HG03521 (cell line): ENCODE results near the gene CRTAC1.
"Not testable (repeated sequence)": the region's sequence is repeated elsewhere in the genome, so short reads cannot be mapped to it uniquely, and the experiment has no call there.

Experiments
- ATAC-seq: cut with Tn5 transposase; IDR thresholded peaks from one replicate; pipeline ENCODE4 v1.9.1; 2021; ENCODE audit warnings: mild to moderate bottlenecking, moderate library complexity; ENCODE audit not compliant: unreplicated experiment

Gene CRTAC1

DNA sequence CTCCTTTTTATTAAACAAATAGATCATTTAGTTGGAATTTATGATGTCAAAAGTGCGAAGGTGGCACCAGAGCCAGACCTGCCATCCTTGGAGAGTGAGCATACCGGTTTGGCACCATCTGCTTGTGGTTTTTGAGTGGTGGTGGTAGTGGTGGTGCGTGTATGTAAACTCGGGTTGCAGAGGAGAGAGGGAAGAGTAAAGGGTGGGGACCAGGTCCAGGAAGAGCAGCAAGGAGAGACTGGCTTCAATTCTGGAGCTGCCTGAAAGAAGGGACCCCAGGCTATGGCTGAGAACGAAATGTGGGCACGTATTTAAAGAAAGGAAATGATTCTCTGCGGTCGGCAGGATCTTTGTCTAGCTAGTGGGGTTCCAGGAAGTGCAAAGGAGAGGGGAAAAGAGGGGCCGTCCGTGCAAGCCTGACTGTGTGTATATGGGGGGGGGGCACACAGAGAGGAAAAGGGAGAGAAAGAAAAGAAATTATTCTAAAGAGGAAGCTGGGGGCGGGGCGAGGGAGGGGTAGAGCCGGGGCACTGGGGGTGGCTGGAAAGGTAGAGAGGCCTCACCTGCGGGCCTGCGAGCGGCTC lies 181.2 kb downstream of the CRTAC1 start:
- no peak for ATAC-seq

DNA sequence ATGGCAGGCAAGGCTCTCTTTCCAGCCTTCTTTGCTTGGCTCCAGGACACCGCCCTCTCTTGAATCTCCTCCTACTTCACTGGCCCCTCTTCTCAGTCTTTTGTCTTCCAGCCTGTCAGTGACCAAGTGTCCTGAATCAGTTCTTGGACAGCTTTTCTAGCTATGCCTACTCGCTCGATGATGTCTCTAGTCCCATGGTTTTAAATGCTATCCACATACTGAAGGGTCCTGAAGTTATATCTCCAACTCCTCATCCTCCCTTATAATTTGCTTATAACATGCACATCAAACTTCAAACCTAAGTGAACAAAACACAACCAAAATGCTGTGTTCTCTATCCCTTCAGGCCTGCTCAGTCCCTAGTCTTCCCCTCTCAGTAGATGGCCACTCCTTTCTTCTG lies 185.7 kb downstream of the CRTAC1 start:
- no peak for ATAC-seq

DNA sequence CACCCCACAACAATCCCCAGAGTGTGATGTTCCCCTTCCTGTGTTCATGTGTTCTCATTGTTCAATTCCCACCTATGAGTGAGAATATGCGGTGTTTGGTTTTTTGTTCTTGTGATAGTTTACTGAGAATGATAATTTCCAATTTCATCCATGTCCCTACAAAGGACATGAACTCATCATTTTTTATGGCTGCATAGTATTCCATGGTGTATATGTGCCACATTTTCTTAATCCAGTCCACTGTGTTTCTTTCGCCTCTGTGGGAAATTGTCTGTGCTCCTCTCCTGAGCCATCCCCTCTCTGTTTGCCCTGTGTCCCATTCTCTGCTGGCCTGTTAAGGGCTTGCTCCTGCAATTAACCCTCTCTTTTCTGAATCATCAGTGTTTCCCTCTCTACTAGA lies 186.4 kb downstream of the CRTAC1 start:
- not testable (repeated sequence) for ATAC-seq

DNA sequence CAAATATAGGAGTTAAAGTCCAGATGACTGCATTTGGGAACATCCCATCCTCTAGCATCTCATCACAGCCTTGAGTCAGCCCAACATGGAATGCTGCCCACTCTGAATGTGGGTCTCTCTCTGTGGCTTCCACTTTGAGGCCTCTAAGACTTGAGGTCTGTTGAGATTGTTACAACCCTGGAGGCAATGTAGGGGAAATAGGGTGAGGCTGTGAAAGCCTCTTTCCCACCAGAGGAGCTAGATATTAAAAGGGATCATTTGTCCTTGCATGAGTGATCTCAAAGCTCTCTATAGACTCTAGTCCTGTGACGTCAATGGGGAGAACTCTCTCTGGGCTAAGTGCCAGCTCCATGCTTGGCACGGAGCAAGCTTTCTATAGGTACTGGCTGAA lies 187.1 kb downstream of the CRTAC1 start:
- ATAC-seq, result no peak

DNA sequence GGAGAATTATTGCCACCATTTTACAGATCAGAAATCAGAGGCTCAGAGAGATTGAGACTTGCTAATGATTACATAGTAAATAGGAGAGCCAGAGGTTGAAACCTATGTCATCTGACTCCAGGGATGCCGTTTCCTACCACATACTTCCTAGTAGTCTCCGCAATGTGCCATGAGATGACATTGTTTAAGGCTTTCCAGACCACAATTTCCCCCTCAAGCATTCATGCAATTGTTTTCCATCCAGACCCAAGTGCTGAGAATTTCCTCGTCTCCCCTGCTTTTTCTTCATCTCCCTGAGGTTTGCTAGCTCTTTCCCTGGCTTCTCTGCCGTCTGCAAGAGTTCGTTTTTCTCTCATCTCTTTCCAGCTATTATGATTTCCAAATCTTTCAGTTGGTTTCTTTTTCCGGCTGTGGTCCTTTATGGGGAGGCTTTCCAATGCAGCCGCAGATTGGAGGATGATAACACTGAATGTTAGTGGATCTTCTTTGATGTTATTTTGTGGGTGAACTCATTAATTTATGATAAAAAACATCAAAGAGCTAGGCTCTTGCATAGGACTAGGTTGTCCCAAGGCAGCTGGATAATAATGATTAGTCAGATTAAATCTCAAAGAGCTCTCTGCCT lies 187.7 kb downstream of the CRTAC1 start:
- no peak for ATAC-seq

DNA sequence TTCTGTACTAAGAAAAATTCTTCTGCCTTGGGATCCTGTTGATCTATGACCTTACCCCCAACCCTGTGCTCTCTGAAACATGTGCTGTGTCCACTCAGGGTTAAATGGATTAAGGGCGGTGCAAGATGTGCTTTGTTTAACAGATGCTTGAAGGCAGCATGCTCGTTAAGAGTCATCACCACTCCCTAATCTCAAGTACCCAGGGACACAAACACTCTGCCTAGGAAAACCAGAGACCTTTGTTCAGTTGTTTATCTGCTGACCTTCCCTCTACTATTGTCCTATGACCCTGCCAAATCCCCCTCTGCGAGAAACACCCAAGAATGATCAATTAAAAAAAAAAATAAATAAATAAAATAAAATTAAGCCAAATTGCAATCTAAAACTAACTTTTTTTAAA lies 188.3 kb downstream of the CRTAC1 start:
- ATAC-seq, result not testable (repeated sequence)

DNA sequence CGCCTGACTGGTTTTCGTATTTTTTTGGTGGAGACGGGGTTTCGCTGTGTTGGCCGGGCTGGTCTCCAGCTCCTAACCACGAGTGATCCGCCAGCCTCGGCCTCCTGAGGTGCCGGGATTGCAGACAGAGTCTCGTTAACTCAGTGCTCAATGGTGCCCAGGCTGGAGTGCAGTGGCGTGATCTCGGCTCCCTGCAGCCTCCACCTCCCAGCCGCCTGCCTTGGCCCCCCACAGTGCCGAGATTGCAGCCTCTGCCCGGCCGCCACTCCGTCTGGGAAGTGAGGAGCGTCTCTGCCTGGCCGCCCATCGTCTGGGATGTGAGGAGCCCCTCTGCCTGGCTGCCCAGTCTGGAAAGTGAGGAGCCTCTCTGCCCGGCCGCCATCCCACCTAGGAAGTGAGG lies 189.3 kb downstream of the CRTAC1 start:
- not testable (repeated sequence) for ATAC-seq

DNA sequence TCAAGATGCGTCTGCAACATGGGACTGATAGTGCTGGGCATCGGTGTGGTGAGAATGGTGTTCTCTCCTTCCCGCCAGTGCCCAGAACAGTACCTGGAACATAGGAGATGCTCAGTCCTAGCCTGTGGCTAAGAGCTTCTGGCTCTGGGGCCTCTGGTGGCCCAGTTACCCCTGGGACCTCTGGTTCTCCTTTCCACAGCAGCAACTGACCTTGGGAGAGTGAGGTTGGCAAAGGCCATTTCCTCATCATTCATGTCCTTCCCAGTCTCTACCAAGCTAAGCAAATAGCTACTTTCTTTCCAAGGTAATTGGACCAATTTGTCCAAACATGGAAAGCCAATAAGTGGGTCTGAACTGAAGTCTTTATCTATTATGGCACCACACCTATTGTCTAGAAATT lies 192.3 kb downstream of the CRTAC1 start:
- ATAC-seq, result no peak

DNA sequence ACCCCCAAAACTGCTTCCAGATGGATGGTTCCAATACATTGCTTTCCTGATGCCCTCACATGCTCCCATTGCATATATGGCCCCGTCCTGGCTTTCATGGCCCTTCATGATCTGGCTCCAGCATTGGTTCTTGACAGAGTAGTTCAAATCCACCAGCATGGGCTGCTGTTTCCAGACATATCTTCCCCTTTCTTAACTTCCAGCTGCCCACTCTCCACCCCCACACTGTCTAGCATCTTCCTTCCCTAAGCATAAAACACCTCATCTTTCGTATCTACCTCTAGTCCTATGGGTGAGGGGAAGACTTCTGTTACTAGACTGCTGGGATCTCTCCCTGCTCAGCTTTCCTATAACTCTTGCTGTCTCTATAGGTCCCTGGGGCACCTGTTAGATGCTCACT lies 194.0 kb downstream of the CRTAC1 start:
- no peak for ATAC-seq

DNA sequence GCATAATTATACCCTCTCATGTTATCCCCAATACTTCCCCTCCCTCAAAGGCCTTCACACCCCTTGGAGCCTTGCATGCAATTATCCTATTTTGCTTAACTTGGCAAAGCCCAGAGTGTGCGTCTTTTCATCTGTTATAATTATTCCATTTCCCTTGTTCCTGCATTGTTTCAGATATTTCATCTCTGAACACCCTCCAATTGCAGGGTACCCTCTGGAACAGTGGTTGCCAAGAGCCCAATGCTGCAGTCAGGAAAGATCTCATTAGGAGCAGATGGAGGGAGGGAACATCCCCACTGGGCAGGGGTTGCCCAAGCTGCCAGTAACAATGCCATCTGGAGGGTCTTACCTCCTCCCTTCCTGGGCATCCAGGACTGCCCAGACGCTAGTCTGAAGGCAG lies 199.2 kb downstream of the CRTAC1 start:
- no peak for ATAC-seq

DNA sequence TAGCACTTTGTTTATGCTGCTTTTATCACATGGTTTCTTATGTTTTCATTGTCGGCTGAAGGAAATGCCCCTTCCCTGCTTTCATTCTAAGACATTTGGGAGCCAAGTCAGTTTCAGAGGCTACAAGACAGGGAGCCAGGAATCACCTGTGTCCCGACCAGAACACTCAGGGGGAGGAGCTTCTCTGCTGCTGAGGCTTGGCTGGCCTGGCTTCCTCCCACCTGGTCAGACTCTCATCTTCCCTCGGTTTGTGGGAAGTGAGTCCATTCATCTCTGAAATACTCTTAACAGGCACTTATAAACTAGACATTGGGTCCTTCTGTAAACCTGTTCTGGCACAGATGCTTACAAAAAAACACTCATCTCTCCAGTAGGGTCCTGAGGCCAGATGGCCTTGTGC lies 200.4 kb downstream of the CRTAC1 start:
- no peak for ATAC-seq

DNA sequence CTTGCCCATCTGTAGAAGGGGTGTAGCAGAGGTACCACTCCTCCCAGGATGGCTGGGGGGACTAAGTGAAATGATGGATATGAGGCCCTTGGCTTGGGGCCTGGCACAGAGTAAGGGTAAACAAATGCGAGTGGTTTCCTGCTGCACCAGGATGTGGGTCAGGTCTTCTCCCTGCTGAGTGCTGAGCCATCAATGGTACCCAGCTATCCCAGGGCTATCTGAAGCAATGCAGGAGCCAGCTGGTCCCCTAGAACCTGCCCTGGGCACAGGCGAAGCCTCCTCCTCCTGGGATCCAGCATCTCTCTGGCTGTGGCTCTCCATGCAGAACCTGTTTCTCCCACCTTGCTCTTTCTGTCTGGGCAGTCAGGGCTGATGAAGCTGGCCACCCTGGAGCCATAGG lies 201.7 kb downstream of the CRTAC1 start:
- no peak for ATAC-seq

DNA sequence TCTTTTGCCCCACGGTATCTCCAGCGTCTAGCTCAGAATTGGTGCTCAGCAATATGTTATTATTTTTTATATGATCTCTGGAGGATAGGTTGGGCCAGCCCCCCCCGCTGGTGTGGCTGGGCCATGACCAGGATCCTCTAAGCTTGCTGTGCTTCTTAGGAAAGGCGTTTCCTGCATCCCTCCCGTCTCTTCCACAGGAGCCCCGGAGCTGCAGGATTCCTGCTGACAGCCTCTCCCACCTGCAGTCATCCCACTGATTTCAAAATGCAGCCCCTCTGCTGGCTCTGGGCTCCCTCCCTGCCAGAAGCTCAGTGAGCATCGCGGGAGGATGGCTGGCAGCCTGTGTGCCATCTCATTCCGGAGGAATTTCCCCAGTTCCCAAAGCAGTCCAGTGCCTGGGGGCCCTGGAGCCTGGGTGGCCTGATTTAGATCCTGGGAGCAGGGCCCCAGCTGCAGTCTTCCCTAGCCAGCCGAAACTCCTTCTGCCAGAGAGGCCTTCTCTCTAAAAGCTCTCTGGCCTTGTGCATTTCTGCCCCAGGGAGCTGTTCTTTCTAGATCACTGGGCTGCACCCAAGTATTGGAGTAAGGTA lies 202.6 kb downstream of the CRTAC1 start:
- ATAC-seq, result no peak

DNA sequence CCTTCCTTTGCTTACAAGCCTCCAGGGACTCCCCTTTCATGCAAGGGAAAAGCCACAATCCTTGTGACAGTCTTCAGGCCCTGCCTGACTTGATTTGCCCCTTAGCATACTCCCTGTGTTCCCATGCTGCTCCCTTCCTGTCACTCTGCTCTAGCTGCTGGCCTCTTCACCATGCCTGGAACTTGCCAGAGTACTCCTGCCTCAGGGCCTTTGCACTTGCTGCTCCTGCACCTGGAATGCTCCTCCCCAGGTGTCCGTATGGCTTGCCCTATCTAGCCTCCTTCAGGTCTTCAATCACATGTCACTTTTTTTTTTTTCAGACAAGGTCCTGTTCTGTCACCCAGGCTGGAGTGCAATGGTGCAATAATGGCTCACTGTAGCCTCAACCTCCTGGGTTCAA lies 203.5 kb downstream of the CRTAC1 start:
- ATAC-seq, result no peak

DNA sequence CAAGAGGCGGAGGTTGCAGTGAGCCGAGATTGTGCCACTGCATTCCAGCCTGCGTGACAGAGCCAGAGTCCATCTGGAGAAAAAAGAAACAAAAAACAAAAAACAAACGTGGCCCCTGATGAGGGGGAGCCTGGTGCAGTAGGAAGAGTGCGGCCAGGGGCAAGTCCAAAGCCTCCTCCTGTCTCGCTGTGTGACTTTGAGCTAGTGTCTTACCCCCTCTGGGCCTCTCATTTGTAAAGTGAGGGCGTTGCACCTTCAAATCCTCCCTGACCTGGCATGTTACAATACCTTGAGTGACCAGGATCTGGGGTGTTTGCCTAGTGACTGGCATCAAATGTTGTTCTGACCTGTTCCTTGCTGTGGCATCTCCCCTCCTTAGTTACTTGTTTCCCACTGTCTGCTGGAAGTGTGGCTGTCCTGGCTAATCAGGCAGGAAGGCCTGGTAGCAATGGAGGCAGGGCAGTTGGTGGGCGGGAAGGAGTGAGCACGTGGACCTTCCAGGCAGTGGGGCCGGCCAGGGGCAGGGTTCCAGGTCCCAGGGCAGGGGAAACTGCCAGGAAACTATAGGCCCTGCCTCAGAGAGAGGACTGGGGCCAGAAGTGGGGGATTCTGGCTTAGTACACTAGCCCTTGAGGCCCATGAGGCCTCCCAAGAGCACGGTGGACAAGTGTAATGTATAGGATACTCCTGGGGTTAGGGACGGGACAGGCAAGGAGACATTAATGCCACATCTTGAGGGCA lies 205.2 kb downstream of the CRTAC1 start:
- no peak for ATAC-seq

DNA sequence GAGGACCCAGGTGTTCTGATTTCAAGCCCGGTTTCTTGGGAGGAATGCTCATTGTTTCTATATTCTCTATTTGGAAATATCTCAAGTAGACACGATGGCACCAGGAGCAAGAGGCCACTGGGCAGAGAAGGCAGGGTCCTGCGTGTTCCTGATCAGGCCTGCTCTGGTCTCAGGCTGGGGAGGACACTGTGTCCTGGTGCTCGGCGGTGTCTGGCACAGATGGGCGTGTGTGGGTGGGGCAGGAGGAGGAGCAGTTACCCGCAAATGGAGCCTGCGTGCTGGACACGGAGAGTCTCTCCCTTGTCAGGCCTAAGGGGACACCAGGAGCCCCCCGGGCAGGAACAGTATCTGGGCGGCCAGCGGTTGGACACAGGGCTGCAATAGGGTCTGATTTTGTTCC lies 206.7 kb downstream of the CRTAC1 start:
- no peak for ATAC-seq

DNA sequence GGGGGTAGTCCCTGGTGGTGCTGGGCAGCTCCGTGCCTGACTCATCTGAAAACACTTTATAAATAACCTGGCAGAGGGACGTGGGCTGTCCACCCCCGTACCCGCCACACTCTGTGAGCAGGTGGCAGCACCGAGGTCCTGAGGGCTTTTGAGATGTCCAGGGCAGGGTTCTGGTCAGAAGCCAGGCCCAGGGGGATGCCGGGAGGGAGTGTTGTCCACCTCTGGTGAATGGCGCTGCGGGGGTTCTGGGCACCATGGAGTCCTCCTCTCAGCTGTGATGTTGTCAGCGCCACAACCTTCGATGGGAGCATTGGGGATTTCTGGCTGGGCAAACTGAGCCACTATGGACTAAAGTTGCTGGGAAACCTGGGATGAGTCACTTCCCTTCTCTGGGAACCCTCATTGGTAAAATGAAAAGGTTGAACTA lies 208.1 kb downstream of the CRTAC1 start:
- no peak for ATAC-seq

DNA sequence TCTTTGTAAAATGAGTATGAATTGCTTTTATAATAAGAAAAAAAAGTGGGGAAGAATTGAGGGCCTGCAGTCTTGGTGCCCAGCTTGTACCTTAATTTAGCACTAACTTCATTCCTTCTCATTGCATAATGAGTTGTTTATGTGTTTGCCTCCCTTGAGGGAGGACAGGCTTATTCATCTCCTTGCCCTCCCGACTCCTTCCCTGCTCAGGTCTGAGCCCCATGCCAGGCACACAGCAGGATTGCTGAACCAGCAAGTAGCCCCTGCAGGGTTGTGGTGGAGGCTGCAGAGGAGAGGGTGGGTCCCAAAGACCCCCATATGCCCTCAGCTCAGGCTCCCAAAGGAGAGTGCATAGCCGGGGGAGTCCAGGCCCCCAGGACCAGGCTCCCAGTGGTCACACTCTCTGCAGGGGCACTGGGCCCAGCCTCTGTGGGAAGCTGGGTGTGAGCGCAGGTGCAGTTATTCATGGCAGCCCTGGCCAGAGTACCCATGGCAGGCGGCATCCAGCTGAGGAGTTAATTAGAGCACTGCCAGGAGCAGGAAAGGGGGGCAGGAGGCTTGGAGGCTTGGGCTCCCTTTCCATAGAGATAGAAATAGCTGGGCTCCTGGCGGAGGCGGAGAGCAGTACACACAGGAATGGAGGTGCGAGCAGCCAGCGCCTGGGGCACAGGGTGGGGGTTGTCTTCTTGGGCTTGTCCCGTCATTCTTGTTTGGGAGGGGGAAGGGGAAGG lies 208.9 kb downstream of the CRTAC1 start:
- no peak for ATAC-seq

DNA sequence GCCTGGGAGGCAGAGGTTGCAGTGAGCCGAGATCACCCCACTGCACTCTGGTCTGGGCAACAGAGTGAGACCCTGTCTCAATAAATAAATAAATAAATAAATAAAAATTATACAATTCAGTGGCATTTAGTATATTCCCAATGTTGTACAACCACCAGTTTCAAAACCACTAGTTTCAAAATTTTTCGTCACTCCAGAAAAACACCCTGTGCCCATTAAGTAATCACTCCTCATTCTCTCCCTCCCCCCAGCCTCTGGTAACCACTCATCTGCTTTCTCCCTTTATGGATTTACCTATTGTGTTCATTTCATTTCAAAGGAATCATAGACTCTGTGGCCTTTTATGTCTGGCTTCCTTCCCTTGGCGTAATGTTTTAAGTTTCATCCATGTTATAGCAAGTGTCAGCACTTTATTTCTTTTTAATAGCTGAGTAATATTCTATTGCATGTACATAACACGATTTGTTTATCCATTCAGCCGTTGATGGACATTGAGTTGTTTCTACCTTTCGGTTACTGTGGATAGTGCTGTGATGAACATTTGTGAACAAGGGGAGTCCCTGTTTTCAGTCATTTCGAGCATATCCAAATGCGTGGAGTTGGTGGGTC lies 210.2 kb downstream of the CRTAC1 start:
- ATAC-seq, result no peak

DNA sequence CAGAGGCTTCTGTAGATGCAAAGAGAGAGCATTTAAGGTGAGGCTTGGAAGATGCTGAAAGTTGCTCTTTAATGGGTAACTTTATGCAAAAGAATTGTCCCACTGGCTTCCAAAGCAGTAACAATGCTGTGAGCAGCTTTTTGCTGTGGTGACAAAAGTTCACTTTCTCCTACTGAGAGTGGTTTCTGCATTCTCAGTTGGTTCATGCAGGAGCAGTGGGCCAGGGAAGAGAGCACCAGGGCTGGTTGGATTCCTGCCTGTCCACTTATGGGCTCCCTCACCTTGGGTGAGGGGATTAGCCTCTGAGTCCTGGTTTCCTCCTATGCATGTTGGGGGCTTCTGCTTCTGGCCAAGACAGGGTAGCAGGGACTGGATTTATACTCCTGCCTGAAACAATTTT lies 211.8 kb downstream of the CRTAC1 start:
- no peak for ATAC-seq

DNA sequence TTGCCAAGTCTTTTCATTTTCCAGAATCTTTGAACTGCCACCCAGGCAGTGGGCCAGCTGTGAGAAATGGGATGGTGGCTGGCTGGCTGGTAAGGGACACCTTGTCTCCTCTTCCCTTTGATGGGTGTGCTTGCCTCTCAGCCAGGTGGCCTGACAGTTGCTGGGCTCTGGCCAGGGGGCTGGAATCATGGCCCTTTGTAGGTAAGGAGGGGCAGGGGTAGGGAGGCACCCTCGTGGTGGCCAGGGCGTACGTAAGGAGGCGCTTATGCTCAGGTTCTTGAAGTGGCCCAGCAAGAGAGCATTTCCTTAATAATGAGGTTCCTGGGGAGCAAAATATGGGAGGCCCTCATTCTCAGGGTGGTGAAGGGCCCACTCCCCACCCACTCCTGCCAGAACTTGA lies 213.8 kb downstream of the CRTAC1 start:
- ATAC-seq, result no peak
